Neuronal stem cell (in vitro differentiated cells): ENCODE results near the gene SLC9A9.

Experiments
- DNase-seq: peaks from one replicate; pipeline ENCODE4 v3.0.0-alpha.2; 2013; ENCODE audit warnings: low spot score
- H2AFZ ChIP-seq: one replicate; pipeline ENCODE4 v1.6.1; 2013; ENCODE audit warnings: mild to moderate bottlenecking, low read length, inconsistent platforms
- H2AK5ac ChIP-seq: 2 replicates; pipeline ENCODE4 v1.6.1; 2013; ENCODE audit warnings: low read depth, mild to moderate bottlenecking, inconsistent platforms, low read length, moderate library complexity, mixed read lengths
- H2BK120ac ChIP-seq: 2 replicates; pipeline ENCODE4 v1.6.1; 2013; ENCODE audit warnings: low read depth, mild to moderate bottlenecking, inconsistent platforms, low read length, moderate library complexity, mixed read lengths
- H2BK12ac ChIP-seq: one replicate; pipeline ENCODE4 v1.6.1; 2013; ENCODE audit warnings: low read length, inconsistent platforms
- H2BK15ac ChIP-seq: 2 replicates; pipeline ENCODE4 v1.6.1; 2013; ENCODE audit warnings: mild to moderate bottlenecking, low read length, inconsistent platforms, mixed read lengths
- H2BK5ac ChIP-seq: one replicate; pipeline ENCODE4 v1.6.1; 2013; ENCODE audit warnings: inconsistent platforms, mild to moderate bottlenecking, low read length, moderate library complexity
- H3K14ac ChIP-seq: one replicate; pipeline ENCODE4 v1.6.1; 2013; ENCODE audit warnings: low read length, inconsistent platforms
- H3K18ac ChIP-seq: 2 replicates; pipeline ENCODE4 v1.6.1; 2013; ENCODE audit warnings: low read length, inconsistent platforms
- H3K23ac ChIP-seq: 2 replicates; pipeline ENCODE4 v1.6.1; 2013; ENCODE audit warnings: low read depth, mild to moderate bottlenecking, mixed read lengths, low read length, inconsistent platforms; ENCODE audit not compliant: poor library complexity
- H3K27ac ChIP-seq: replicated peaks from 3 replicates; pipeline ENCODE4 v1.5.1; 2013; ENCODE audit warnings: low read length, inconsistent platforms
- H3K27me3 ChIP-seq, 3 experiments: 2 replicates each; pipeline ENCODE4 v1.6.1; 2013; ENCODE audit warnings: low read length in 3 of 3, mild to moderate bottlenecking in 2 of 3, inconsistent platforms in 1 of 3, low read depth in 1 of 3, mixed read lengths in 1 of 3, moderate library complexity in 1 of 3; ENCODE audit not compliant: control insufficient read depth in 3 of 3, insufficient read depth in 3 of 3
- H3K36me3 ChIP-seq, 2 donors: replicated peaks in 1 of 2; 2 replicates each; pipeline ENCODE4 v1.6.1; 2013; ENCODE audit warnings: low read length in 2 of 2; ENCODE audit not compliant: control insufficient read depth in 2 of 2, insufficient read depth in 2 of 2
- H3K4ac ChIP-seq: 2 replicates; pipeline ENCODE4 v1.6.1; 2013; ENCODE audit warnings: inconsistent platforms, mild to moderate bottlenecking, low read length, moderate library complexity
- H3K4me1 ChIP-seq, 2 donors: 1 replicate in 1 of 2; 2 replicates in 1 of 2; pipeline ENCODE4 v1.6.1; 2013; ENCODE audit warnings: low read length in 2 of 2, low read depth in 1 of 2; ENCODE audit not compliant: control insufficient read depth in 2 of 2, insufficient read depth in 1 of 2
- H3K4me2 ChIP-seq: one replicate; pipeline ENCODE4 v1.6.1; 2013; ENCODE audit warnings: mild to moderate bottlenecking, low read length, inconsistent platforms; ENCODE audit not compliant: insufficient read depth, poor library complexity, severe bottlenecking
- H3K4me3 ChIP-seq, 2 donors: 2 replicates each; pipeline ENCODE4 v1.5.1; 2013; ENCODE audit warnings: low read length in 2 of 2, mild to moderate bottlenecking in 2 of 2, inconsistent platforms in 1 of 2, moderate library complexity in 1 of 2
- H3K79me1 ChIP-seq: one replicate; pipeline ENCODE4 v1.6.1; 2013; ENCODE audit warnings: low read depth, mild to moderate bottlenecking, inconsistent platforms, low read length, moderate library complexity
- H3K9ac ChIP-seq: one replicate; pipeline ENCODE4 v1.6.1; 2013; ENCODE audit warnings: mild to moderate bottlenecking, low read depth, low read length, inconsistent platforms; ENCODE audit not compliant: poor library complexity
- H3K9me3 ChIP-seq, 2 donors: replicated peaks in 1 of 2; 2 replicates each; pipeline versions ENCODE3 to v1.6.1; 2013; ENCODE audit warnings: low read length in 2 of 2, mild to moderate bottlenecking in 2 of 2, inconsistent platforms in 1 of 2, low read depth in 1 of 2, mixed read lengths in 1 of 2, moderate library complexity in 1 of 2; ENCODE audit not compliant: control insufficient read depth in 2 of 2, insufficient read depth in 1 of 2
- H4K8ac ChIP-seq: one replicate; pipeline ENCODE4 v1.6.1; 2013; ENCODE audit warnings: low read depth, mild to moderate bottlenecking, inconsistent platforms, low read length, moderate library complexity
- H4K91ac ChIP-seq: one replicate; pipeline ENCODE4 v1.6.1; 2013; ENCODE audit warnings: low read length, low read depth, mild to moderate bottlenecking, inconsistent platforms; ENCODE audit not compliant: poor library complexity
- WGBS, 2 donors: extraction: QIAGEN DNeasy Blood & Tissue Kit; methylation state at CpG; one replicate each; pipeline ENCODE4 v1.1.7; 2013; ENCODE audit warnings: missing lambda C conversion rate in 2 of 2, mixed read lengths in 1 of 2; ENCODE audit not compliant: insufficient read length in 2 of 2, insufficient replicate concordance in 1 of 2; ENCODE audit errors: extremely low coverage in 2 of 2; 5-methylcytosine and 5-hydroxymethylcytosine counted together

SLC9A9 gene

DNA sequence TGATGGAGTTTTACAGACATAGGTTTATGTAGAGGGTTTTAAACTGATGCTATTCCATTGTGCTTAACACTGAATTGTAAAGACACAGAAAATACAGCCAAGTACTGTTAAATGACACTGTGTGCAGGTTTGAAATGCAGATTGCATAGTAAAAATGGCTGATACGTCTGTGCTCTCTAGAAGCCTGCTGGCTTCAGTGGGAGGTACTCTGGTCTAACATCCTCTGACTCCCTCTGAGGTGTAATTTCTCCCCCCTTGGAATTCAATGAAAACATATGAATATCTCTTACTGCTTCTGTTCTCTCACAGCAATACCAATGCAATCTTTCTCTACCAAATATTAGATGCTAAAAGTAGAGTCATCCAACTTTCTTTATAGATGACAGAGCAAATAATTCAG, 176.6 kb downstream of the SLC9A9 start:
- no peak overlapping the region for H3K4ac ChIP-seq
- no peak overlapping the region for H3K27ac ChIP-seq
- no peak overlapping the region for H2BK15ac ChIP-seq
- no peak overlapping the region for H3K14ac ChIP-seq
- no peak overlapping the region for H2BK5ac ChIP-seq
- no peak overlapping the region for H2AK5ac ChIP-seq
- no peak overlapping the region for H2BK120ac ChIP-seq
- no peak overlapping the region for H3K23ac ChIP-seq
- H4K8ac ChIP-seq: no peak overlapping the region
- H2AFZ ChIP-seq: peak overlapping the region; percentile 46
- peaks cover 0 to 3% of the 10 kb centered on the region in 2 donors for H3K4me1 ChIP-seq
- H3K4me2 ChIP-seq: no peak overlapping the region
- H3K18ac ChIP-seq: no peak overlapping the region
- no peak overlapping the region for H4K91ac ChIP-seq
- H3K79me1 ChIP-seq: no peaks in the 10 kb centered on the region
- no peak for DNase-seq
- no peaks in the 10 kb centered on the region for H3K27me3 ChIP-seq
- no CpG with 5 or more reads among the region's 1 CpG for WGBS, 2 donors
- no peak overlapping the region for H3K4me3 ChIP-seq
- no peaks in the 10 kb centered on the region for H3K36me3 ChIP-seq
- no peaks in the 10 kb centered on the region for H3K9me3 ChIP-seq
- no peak overlapping the region for H3K9ac ChIP-seq
- H2BK12ac ChIP-seq: no peak overlapping the region

DNA sequence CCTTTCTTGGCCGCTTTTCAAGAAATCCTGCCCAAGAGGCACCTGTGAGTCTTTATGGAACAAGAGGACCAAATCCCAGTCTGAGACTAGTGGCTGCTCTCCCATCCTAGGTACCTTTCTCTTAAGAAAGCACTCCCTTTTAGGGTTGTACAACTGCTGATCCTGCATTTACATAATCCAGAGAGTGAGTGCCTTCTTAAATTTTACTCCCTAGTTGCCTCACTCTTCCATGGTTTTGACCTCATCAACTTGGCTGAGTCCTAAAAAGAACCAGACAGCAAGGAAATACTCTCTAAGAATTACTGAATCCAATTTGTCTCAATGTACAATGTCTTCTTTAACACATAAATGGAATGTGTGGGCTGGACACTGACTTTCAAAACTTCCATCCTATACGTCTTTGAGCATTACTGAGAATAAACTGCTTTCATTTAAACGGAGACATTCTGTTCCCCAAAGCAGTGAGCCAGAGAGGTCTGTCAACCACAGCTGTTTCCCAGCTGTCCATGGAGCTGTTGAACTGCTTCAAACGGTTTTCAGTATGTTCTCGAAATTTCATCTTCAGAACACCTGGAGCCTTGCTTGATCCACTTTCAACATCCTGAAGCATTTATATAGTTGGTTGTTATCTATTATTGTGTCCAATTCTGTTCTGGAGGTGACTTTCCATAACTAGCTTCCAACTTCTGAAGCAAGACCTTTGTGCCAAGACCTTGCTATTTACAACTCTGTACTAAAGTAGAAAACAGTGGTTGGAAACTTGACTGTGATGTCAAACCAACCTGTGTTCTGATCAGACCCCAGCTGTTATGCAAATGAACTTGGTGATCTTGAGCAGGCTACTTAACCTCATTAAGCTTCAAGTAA, 179.1 kb downstream of the SLC9A9 start:
- H2AK5ac ChIP-seq: no peak overlapping the region
- H2BK120ac ChIP-seq: no peak overlapping the region
- no peak overlapping the region for H4K8ac ChIP-seq
- H4K91ac ChIP-seq: no peak overlapping the region
- H3K4me3 ChIP-seq: no peak overlapping the region
- H3K4me2 ChIP-seq: no peak overlapping the region
- no peaks in the 10 kb centered on the region for H3K36me3 ChIP-seq
- H2BK15ac ChIP-seq: no peak overlapping the region
- no peaks in the 10 kb centered on the region for H3K9me3 ChIP-seq
- H3K4ac ChIP-seq: no peak overlapping the region
- H3K23ac ChIP-seq: no peak overlapping the region
- H3K4me1 ChIP-seq: peaks cover 0 to 1% of the 10 kb centered on the region in 2 donors
- no CpG with 5 or more reads among the region's 5 CpGs for WGBS, 2 donors
- no peak for DNase-seq
- no peak overlapping the region for H3K18ac ChIP-seq
- no peak overlapping the region for H3K27ac ChIP-seq
- H3K27me3 ChIP-seq: no peaks in the 10 kb centered on the region
- H3K9ac ChIP-seq: no peak overlapping the region
- H2BK5ac ChIP-seq: no peak overlapping the region
- H2BK12ac ChIP-seq: no peak overlapping the region
- no peak overlapping the region for H3K14ac ChIP-seq
- H2AFZ ChIP-seq: no peak overlapping the region
- no peaks in the 10 kb centered on the region for H3K79me1 ChIP-seq

DNA sequence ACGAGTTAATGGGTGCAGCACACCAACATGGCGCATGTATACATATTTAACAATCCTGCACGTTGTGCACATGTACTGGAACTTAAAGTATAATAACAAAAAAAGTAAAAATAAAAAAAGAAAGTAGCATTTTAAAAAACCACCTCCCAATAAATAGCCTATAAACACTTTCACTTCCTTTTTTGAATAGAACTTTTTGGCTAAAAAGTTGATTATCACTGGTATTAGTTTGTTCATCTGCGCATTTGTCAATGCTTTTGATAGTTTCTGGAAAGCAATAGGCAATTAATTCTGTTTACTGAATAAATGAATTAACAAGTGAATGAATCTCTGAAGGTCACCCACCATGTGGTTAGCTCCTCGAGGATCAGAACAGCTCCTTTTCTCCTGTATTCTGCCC, 179.9 kb downstream of the SLC9A9 start:
- Histone ChIP-seq H3K27me3 (no peaks in the 10 kb centered on the region), H2AFZ (no peak overlapping the region), H3K18ac (no peak overlapping the region), H3K4me1 (no peaks in the 10 kb centered on the region), H3K9ac (no peak overlapping the region), H3K79me1 (no peaks in the 10 kb centered on the region), H4K8ac (no peak overlapping the region), H3K4me2 (no peak overlapping the region), H2BK12ac (no peak overlapping the region), H3K14ac (no peak overlapping the region), H2BK120ac (no peak overlapping the region), H3K4me3 (no peak overlapping the region), H3K4ac (no peak overlapping the region), H4K91ac (no peak overlapping the region), H3K36me3 (no peaks in the 10 kb centered on the region), H3K9me3 (no peaks in the 10 kb centered on the region), H2AK5ac (no peak overlapping the region), H3K27ac (no peak overlapping the region), H2BK15ac (no peak overlapping the region), H3K23ac (no peak overlapping the region), H2BK5ac (no peak overlapping the region)
- WGBS, 2 donors: no CpG with 5 or more reads among the region's 5 CpGs
- no peak for DNase-seq

DNA sequence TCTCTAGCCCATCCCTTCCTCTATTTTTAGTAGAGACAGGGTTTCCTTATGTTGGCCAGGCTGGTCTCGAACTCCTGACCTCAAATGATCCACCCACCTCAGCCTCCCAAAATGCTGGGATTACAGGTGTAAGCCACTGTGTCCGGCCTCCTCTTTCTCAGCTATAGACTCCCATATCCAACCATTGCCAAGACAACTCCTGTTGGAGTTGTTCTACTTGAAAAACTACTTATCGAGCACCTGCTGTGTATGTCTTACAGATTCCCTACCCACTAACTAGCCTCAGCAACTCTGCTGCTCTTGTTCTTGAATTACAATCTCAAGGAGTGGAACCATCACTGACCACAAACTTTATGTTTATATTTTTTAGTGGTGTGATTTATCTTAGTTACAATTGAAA, 186.6 kb downstream of the SLC9A9 start:
- WGBS, 2 donors: no CpG with 5 or more reads among the region's 3 CpGs
- no peaks in the 10 kb centered on the region for H3K36me3 ChIP-seq
- H2BK120ac ChIP-seq: no peak overlapping the region

More for the DNA sequence above, 186.6 kb downstream of the SLC9A9 start:
- Histone ChIP-seq H3K27ac (no peak overlapping the region), H2BK12ac (no peak overlapping the region), H3K9ac (no peak overlapping the region), H3K4me2 (no peak overlapping the region), H3K4me3 (no peak overlapping the region), H3K9me3 (no peaks in the 10 kb centered on the region), H3K18ac (no peak overlapping the region), H2BK5ac (no peak overlapping the region), H3K27me3 (no peaks in the 10 kb centered on the region), H2BK15ac (no peak overlapping the region), H2AFZ (no peak overlapping the region), H4K8ac (no peak overlapping the region), H3K4me1 (no peaks in the 10 kb centered on the region), H2AK5ac (no peak overlapping the region), H3K79me1 (no peaks in the 10 kb centered on the region), H3K4ac (no peak overlapping the region), H3K14ac (no peak overlapping the region), H4K91ac (no peak overlapping the region), H3K23ac (no peak overlapping the region)
- no peak for DNase-seq
